Parathyroid adenoma (tissue), 2 donors: ENCODE results near the gene TMEM53.
A peak's percentile ranks its signal among the peaks of the same experiment; 100 is the strongest.

Experiments
- H2AFZ ChIP-seq: fragments of 300-600 bp; sonication (generic); one replicate; pipeline ENCODE4 v1.7.0; 2017; ENCODE audit warnings: antibody characterized with exemption, mild to moderate bottlenecking
- H3K27ac ChIP-seq: fragments of 300-600 bp; sonication (generic); one replicate; pipeline ENCODE4 v1.7.0; 2017
- H3K27me3 ChIP-seq: fragments of 300-600 bp; sonication (generic); one replicate; pipeline ENCODE4 v1.7.0; 2017; ENCODE audit warnings: low read length; ENCODE audit not compliant: control insufficient read depth, insufficient read depth
- H3K36me3 ChIP-seq: fragments of 300-600 bp; sonication (generic); one replicate; pipeline ENCODE4 v1.7.0; 2017; ENCODE audit warnings: low read length; ENCODE audit not compliant: control insufficient read depth, insufficient read depth
- H3K4me1 ChIP-seq: fragments of 300-600 bp; sonication (generic); one replicate; pipeline ENCODE4 v1.7.0; 2017; ENCODE audit warnings: control low read depth
- H3K4me2 ChIP-seq: fragments of 300-600 bp; sonication (generic); one replicate; pipeline ENCODE4 v1.7.0; 2017; ENCODE audit warnings: low read length
- H3K4me3 ChIP-seq: fragments of 300-600 bp; sonication (generic); one replicate; pipeline ENCODE4 v1.7.0; 2017; ENCODE audit warnings: low read depth, low read length
- H3K79me2 ChIP-seq: fragments of 300-600 bp; sonication (generic); one replicate; pipeline ENCODE4 v1.7.0; 2017; ENCODE audit warnings: control low read depth
- H3K9ac ChIP-seq: fragments of 300-600 bp; sonication (generic); one replicate; pipeline ENCODE4 v1.7.0; 2017; ENCODE audit warnings: mild to moderate bottlenecking
- H3K9me3 ChIP-seq: fragments of 300-600 bp; sonication (generic); one replicate; pipeline ENCODE4 v1.7.0; 2017; ENCODE audit warnings: low read length; ENCODE audit not compliant: control insufficient read depth
- CTCF ChIP-seq: fragments of 300-600 bp; sonication (generic); IDR thresholded peaks from one replicate; pipeline ENCODE4 v1.7.0; 2017; ENCODE audit warnings: antibody characterized with exemption, mild to moderate bottlenecking
- donor health status: primary hyperparathyroidism.

TMEM53 gene

GRCh38 chr1:44617703-44618029 lies 56.6 kb downstream of the TMEM53 start:
- H3K36me3 ChIP-seq, result no peaks in the 10 kb centered on the region
- H3K4me3 ChIP-seq, result no peak overlapping the region
- no peaks in the 10 kb centered on the region for H3K79me2 ChIP-seq
- H3K27me3 ChIP-seq, result no peaks in the 10 kb centered on the region
- H3K9ac ChIP-seq, result no peak overlapping the region
- peak overlapping the region; percentile 81 for H2AFZ ChIP-seq
- H3K9me3 ChIP-seq, result no peaks in the 10 kb centered on the region
- peak overlapping the region; percentile 82 for H3K4me2 ChIP-seq
- H3K4me1 ChIP-seq, result no peaks in the 10 kb centered on the region
- no peak overlapping the region for H3K27ac ChIP-seq
- TF ChIP-seq CTCF, result no peak

GRCh38 chr1:44616991-44617702 lies 57.1 kb downstream of the TMEM53 start:
- H3K4me3 ChIP-seq, result peak overlapping the region; percentile 42
- no peaks in the 10 kb centered on the region for H3K79me2 ChIP-seq
- peak overlapping the region; percentile 82 for H3K4me2 ChIP-seq
- no peaks in the 10 kb centered on the region for H3K27me3 ChIP-seq
- H3K9me3 ChIP-seq, result no peaks in the 10 kb centered on the region
- peak overlapping the region; percentile 81 for H2AFZ ChIP-seq
- H3K36me3 ChIP-seq, result no peaks in the 10 kb centered on the region
- no peaks in the 10 kb centered on the region for H3K4me1 ChIP-seq
- no peak for TF ChIP-seq CTCF
- no peak overlapping the region for H3K27ac ChIP-seq
- H3K9ac ChIP-seq, result no peak overlapping the region

- Histone ChIP-seq H3K9ac (no peak overlapping the region), H3K27ac (no peak overlapping the region)
These were observed 57.8 kb downstream of the TMEM53 start for GRCh38 chr1:44616284-44616990.

GRCh38 chr1:44613941-44614340 lies 60.3 kb downstream of the TMEM53 start:
- H3K36me3 ChIP-seq, result no peaks in the 10 kb centered on the region
- H2AFZ ChIP-seq, result no peak overlapping the region
- no peak overlapping the region for H3K9ac ChIP-seq
- no peaks in the 10 kb centered on the region for H3K79me2 ChIP-seq
- TF ChIP-seq CTCF, result no peak
- H3K27ac ChIP-seq, result no peak overlapping the region
- no peaks in the 10 kb centered on the region for H3K4me1 ChIP-seq
- no peak overlapping the region for H3K4me3 ChIP-seq
- no peaks in the 10 kb centered on the region for H3K9me3 ChIP-seq
- H3K4me2 ChIP-seq, result no peak overlapping the region
- no peaks in the 10 kb centered on the region for H3K27me3 ChIP-seq

More at GRCh38 chr1:44616284-44616990, 57.8 kb downstream of the TMEM53 start:
- Histone ChIP-seq H2AFZ (peak overlapping the region; percentile 81), H3K4me1 (no peaks in the 10 kb centered on the region), H3K79me2 (no peaks in the 10 kb centered on the region), H3K36me3 (no peaks in the 10 kb centered on the region), H3K4me3 (peak overlapping the region; percentile 42), H3K4me2 (peak overlapping the region; percentile 82), H3K27me3 (no peaks in the 10 kb centered on the region), H3K9me3 (no peaks in the 10 kb centered on the region)
- TF ChIP-seq CTCF, result no peak
